PFSK-1 (cell line): Measurements from ENCODE around the gene KLF11.

Experiments used
- POLR2AphosphoS5 ChIP-seq: IDR thresholded peaks from 2 replicates; pipeline ENCODE4 v1.6.1; 2012; ENCODE audit warnings: low read depth, mild to moderate bottlenecking, control low read depth, low read length, moderate library complexity
- TAF1 ChIP-seq: IDR thresholded peaks from 2 replicates; pipeline ENCODE4 v1.6.1; 2012; ENCODE audit warnings: low read length, control low read depth, borderline replicate concordance; ENCODE audit not compliant: insufficient read depth
- TF ChIP-seq, protein P1 (sequence below), 2 experiments: IDR thresholded peaks; 2 replicates each; pipeline versions ENCODE4 v1.6.1 to v1.8.0; 2011 to 2012; ENCODE audit warnings: low read depth in 2 of 2, low read length in 2 of 2, control low read depth in 1 of 2, inconsistent platforms in 1 of 2, mild to moderate bottlenecking in 1 of 2, moderate library complexity in 1 of 2; ENCODE audit not compliant: insufficient read depth in 1 of 2

DNA sequence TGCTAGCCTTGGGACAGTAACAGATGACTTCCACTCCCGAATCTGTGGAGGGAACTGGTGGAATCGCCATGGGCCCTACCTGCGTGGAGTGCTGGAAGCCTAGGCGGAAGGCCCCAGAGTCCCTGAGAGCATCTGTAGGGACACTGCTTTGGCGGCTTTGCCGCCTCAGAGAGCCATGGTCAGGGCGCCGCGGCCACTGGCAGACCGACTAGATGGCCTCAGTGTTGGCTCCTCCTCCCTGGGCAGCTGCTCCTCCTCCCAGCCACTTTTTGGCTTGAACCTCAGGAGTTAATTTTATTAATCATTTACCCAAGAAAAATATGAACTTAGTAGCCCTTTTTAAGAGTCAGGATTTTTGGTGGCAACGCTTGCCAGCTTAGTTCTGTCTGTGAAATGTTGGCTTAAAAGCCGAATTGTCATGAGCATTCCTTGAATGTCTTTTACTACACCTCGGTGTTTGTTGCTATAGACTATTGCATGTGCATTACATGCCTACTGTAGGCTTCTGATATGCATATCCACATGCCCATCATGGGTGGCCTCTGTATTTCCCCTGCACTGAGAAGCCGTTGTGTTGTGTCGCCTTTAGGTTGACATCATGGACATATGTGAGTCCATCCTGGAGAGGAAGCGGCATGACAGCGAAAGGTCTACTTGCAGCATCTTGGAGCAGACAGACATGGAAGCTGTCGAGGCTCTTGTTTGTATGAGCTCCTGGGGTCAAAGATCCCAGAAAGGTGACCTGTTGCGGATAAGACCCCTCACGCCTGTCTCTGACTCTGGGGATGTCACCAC, 2.4 kb downstream of the KLF11 start:
- TF ChIP-seq, protein P1, sequence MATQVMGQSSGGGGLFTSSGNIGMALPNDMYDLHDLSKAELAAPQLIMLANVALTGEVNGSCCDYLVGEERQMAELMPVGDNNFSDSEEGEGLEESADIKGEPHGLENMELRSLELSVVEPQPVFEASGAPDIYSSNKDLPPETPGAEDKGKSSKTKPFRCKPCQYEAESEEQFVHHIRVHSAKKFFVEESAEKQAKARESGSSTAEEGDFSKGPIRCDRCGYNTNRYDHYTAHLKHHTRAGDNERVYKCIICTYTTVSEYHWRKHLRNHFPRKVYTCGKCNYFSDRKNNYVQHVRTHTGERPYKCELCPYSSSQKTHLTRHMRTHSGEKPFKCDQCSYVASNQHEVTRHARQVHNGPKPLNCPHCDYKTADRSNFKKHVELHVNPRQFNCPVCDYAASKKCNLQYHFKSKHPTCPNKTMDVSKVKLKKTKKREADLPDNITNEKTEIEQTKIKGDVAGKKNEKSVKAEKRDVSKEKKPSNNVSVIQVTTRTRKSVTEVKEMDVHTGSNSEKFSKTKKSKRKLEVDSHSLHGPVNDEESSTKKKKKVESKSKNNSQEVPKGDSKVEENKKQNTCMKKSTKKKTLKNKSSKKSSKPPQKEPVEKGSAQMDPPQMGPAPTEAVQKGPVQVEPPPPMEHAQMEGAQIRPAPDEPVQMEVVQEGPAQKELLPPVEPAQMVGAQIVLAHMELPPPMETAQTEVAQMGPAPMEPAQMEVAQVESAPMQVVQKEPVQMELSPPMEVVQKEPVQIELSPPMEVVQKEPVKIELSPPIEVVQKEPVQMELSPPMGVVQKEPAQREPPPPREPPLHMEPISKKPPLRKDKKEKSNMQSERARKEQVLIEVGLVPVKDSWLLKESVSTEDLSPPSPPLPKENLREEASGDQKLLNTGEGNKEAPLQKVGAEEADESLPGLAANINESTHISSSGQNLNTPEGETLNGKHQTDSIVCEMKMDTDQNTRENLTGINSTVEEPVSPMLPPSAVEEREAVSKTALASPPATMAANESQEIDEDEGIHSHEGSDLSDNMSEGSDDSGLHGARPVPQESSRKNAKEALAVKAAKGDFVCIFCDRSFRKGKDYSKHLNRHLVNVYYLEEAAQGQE (IDR thresholded peaks at IDR 0.05; ENCODE audit: insufficient read depth in 1 of 2, low read depth in 2 of 2, low read length in 2 of 2): no peak
- TF ChIP-seq TAF1 (no peak), POLR2AphosphoS5 (no peak)
